GM23338 (cell line): Measurements from ENCODE around the gene NCK2. TPM values are rescaled to one million over a fixed set of nuclear protein-coding genes. Genes with fewer than 3 reads are reported as not detected.

Experiments used
- ATAC-seq: fragments of 200-7000 bp; cut with Tn5 transposase; 3 replicates; pipeline ENCODE4 v1.9.1; 2020
- DNase-seq: peaks from one replicate; pipeline ENCODE4 v3.0.0-alpha.2; 2015; ENCODE audit warnings: low spot score
- H2AFZ ChIP-seq: fragments of 200-600 bp; sonication (generic); 2 replicates; pipeline ENCODE4 v1.8.0; 2016; ENCODE audit warnings: antibody characterized with exemption, mild to moderate bottlenecking, moderate library complexity
- H3F3A ChIP-seq: fragments of 200-600 bp; sonication (generic); replicated peaks from 2 replicates; pipeline ENCODE4 v1.8.0; 2017; ENCODE audit warnings: antibody characterized with exemption, mixed run types, low read depth
- H3K27ac ChIP-seq: fragments of 200-600 bp; sonication (generic); 2 replicates; pipeline ENCODE4 v1.6.1; 2016; ENCODE audit warnings: low read depth
- H3K27me3 ChIP-seq: fragments of 200-600 bp; sonication (generic); 2 replicates; pipeline ENCODE4 v1.8.0; 2016; ENCODE audit warnings: mild to moderate bottlenecking, mixed run types, moderate library complexity; ENCODE audit not compliant: insufficient read depth
- H3K36me3 ChIP-seq: fragments of 200-600 bp; sonication (generic); 2 replicates; pipeline ENCODE4 v1.8.0; 2016; ENCODE audit warnings: mild to moderate bottlenecking; ENCODE audit not compliant: insufficient read depth
- H3K4me1 ChIP-seq: fragments of 200-600 bp; sonication (generic); 2 replicates; pipeline ENCODE4 v1.8.0; 2016; ENCODE audit warnings: mild to moderate bottlenecking, moderate library complexity; ENCODE audit not compliant: insufficient read depth
- H3K4me2 ChIP-seq: fragments of 200-600 bp; sonication (generic); 2 replicates; pipeline ENCODE4 v1.7.1; 2017; ENCODE audit warnings: mixed run types
- H3K4me3 ChIP-seq: fragments of 200-600 bp; sonication (generic); 2 replicates; pipeline ENCODE4 v1.6.1; 2016; ENCODE audit warnings: mixed run types
- H3K79me2 ChIP-seq: fragments of 200-600 bp; sonication (generic); replicated peaks from 2 replicates; pipeline ENCODE4 v1.8.0; 2017; ENCODE audit warnings: mild to moderate bottlenecking; ENCODE audit not compliant: insufficient read depth
- H3K9me2 ChIP-seq: fragments of 200-600 bp; sonication (generic); 2 replicates; pipeline ENCODE4 v1.8.0; 2017; ENCODE audit not compliant: insufficient read depth
- H4K20me1 ChIP-seq: fragments of 200-600 bp; sonication (generic); replicated peaks from 2 replicates; pipeline ENCODE4 v1.8.0; 2017; ENCODE audit warnings: mild to moderate bottlenecking; ENCODE audit not compliant: insufficient read depth
- H3K27ac Mint-ChIP-seq: 2 replicates; pipeline ENCODE4 v1.8.0; 2020; ENCODE audit warnings: inconsistent platforms, mild to moderate bottlenecking, moderate library complexity, mixed read lengths
- H3K27me3 Mint-ChIP-seq: 3 replicates; pipeline ENCODE4 v1.8.0; 2022; ENCODE audit warnings: low read depth, mild to moderate bottlenecking, moderate library complexity, mixed read lengths, inconsistent platforms; ENCODE audit not compliant: insufficient read depth, poor library complexity
- H3K36me3 Mint-ChIP-seq: 3 replicates; pipeline ENCODE4 v1.8.0; 2021; ENCODE audit warnings: low read depth, mild to moderate bottlenecking, inconsistent platforms, moderate library complexity, mixed read lengths
- H3K4me1 Mint-ChIP-seq: 3 replicates; pipeline ENCODE4 v1.8.0; 2020; ENCODE audit warnings: mild to moderate bottlenecking, inconsistent platforms, mixed read lengths
- H3K4me3 Mint-ChIP-seq: 3 replicates; pipeline ENCODE4 v1.8.0; 2021; ENCODE audit warnings: moderate library complexity, mild to moderate bottlenecking, inconsistent platforms, mixed read lengths
- H3K9me3 Mint-ChIP-seq: 3 replicates; pipeline ENCODE4 v1.8.0; 2020; ENCODE audit warnings: moderate library complexity, mild to moderate bottlenecking, inconsistent platforms, mixed read lengths
- CREB1 ChIP-seq: fragments of 250-450 bp; sonication (Bioruptor Pico); IDR thresholded peaks from 2 replicates; pipeline ENCODE4 v1.5.0; 2020; ENCODE audit warnings: low read depth, mild to moderate bottlenecking, moderate library complexity
- EZH2 ChIP-seq: fragments of 200-600 bp; sonication (generic); IDR thresholded peaks from one replicate; pipeline ENCODE4 v1.8.0; 2017; ENCODE audit warnings: antibody characterized with exemption, mild to moderate bottlenecking, low read depth; ENCODE audit not compliant: unreplicated experiment
- EZH2phosphoT487 ChIP-seq: fragments of 200-600 bp; sonication (generic); IDR thresholded peaks from one replicate; pipeline ENCODE4 v1.8.1; 2018; ENCODE audit warnings: antibody characterized with exemption; ENCODE audit not compliant: unreplicated experiment
- JUNB ChIP-seq: IDR thresholded peaks from one replicate; pipeline ENCODE4 v1.6.1; 2016; ENCODE audit warnings: antibody characterized with exemption; ENCODE audit not compliant: unreplicated experiment
- POLR2AphosphoS5 ChIP-seq: IDR thresholded peaks from 2 replicates; pipeline ENCODE4 v1.6.1; 2016; ENCODE audit warnings: antibody characterized with exemption, low read depth
- STAT1 ChIP-seq: IDR thresholded peaks from one replicate; pipeline ENCODE4 v1.6.1; 2016; ENCODE audit warnings: antibody characterized with exemption; ENCODE audit not compliant: unreplicated experiment
- ZNF331 ChIP-seq: fragments of 250-450 bp; sonication (Bioruptor Pico); IDR thresholded peaks from 2 replicates; pipeline ENCODE4 v1.5.0; 2020; ENCODE audit warnings: low read depth, mild to moderate bottlenecking, moderate library complexity
- polyA plus RNA-seq: library from polyadenylated mRNA; unstranded; fragments of >200 nt; fragmentation: Nextera tagmentation; extraction: Ambion mirVana; gene quantifications from 2 replicates; pipeline ENCODE4 v1.2.1, GENCODE V29; 2016
- total RNA-seq: library from RNA; depleted of rRNA; stranded (reverse); fragments of >200 nt; shearing (Covaris generic); gene quantifications from 2 replicates; pipeline ENCODE4 v1.2.3, GENCODE V29; 2014
- TF ChIP-seq, protein P1 (sequence below), 2 experiments: fragments of 200-600 bp in 1 of 2; sonication (generic) in 1 of 2; conservative IDR thresholded peaks; 2 replicates each; pipeline versions ENCODE4 v1.5.1 to v1.6.1; 2016 to 2017; ENCODE audit warnings: antibody characterized with exemption in 2 of 2, low read depth in 2 of 2, mild to moderate bottlenecking in 2 of 2, moderate library complexity in 1 of 2
- TF ChIP-seq, protein P2 (sequence below): fragments of 250-450 bp; sonication (Bioruptor Pico); IDR thresholded peaks from 2 replicates; pipeline ENCODE4 v1.5.0; 2020; ENCODE audit warnings: mild to moderate bottlenecking, moderate library complexity
- TF ChIP-seq, protein P3 (sequence below): IDR thresholded peaks from 2 replicates; pipeline ENCODE4 v1.6.1; 2016; ENCODE audit warnings: antibody characterized with exemption
- TF ChIP-seq, protein P4 (sequence below): IDR thresholded peaks from one replicate; pipeline ENCODE4 v1.6.1; 2018; ENCODE audit warnings: antibody characterized with exemption; ENCODE audit not compliant: unreplicated experiment

The NCK2 gene
- total and polyA plus RNA-seq, 2 experiments from 2014 or later: 26.9 to 59.9 TPM

DNA sequence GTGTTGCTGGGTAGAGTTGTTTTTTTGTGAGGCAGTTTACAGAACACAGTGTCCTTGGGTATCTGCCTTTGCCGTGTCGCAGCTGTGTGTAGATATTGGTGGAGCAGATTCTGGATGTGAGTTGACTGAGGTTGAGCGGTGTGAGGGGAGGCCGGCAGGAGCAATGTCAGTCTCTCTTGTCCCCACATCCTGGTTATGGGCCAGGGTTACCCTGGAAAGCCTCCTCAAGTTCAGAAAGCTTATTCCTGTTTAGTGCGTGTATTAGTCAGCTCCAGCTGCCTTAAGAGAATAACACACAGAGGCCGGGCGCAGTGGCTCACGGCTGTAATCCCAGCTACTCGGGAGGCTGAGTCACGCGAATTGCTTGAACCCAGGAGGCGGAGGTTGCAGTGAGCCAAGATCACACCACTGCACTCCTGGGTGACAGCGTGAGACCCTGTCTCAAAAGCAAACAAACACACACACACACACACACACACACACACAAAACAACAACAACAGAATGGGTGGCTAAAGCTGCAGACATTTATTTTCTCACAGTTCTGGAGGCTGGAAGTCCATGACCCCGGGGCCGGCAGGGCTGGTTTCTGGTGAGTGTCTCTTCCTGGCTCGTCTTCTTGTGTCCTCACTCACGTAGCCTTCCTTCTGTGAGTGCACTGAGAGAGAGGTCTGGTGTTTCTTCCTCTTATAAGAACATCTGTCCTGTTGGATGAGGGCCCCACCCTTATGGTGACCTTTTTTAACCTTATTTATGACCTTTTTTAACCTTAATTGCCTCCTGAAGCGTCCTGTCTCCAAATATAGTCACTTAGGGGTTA lies 5.1 kb downstream of the NCK2 start:
- TF ChIP-seq, protein P1, sequence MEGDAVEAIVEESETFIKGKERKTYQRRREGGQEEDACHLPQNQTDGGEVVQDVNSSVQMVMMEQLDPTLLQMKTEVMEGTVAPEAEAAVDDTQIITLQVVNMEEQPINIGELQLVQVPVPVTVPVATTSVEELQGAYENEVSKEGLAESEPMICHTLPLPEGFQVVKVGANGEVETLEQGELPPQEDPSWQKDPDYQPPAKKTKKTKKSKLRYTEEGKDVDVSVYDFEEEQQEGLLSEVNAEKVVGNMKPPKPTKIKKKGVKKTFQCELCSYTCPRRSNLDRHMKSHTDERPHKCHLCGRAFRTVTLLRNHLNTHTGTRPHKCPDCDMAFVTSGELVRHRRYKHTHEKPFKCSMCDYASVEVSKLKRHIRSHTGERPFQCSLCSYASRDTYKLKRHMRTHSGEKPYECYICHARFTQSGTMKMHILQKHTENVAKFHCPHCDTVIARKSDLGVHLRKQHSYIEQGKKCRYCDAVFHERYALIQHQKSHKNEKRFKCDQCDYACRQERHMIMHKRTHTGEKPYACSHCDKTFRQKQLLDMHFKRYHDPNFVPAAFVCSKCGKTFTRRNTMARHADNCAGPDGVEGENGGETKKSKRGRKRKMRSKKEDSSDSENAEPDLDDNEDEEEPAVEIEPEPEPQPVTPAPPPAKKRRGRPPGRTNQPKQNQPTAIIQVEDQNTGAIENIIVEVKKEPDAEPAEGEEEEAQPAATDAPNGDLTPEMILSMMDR (conservative IDR thresholded peaks at IDR 0.05; ENCODE audit: low read depth in 2 of 2): no peak
- TF ChIP-seq ZNF331: no peak
- TF ChIP-seq CREB1 (CRISPR knock-in tag): no peak
- TF ChIP-seq POLR2AphosphoS5: no peak
- TF ChIP-seq EZH2phosphoT487: no peak
- TF ChIP-seq, protein P2, sequence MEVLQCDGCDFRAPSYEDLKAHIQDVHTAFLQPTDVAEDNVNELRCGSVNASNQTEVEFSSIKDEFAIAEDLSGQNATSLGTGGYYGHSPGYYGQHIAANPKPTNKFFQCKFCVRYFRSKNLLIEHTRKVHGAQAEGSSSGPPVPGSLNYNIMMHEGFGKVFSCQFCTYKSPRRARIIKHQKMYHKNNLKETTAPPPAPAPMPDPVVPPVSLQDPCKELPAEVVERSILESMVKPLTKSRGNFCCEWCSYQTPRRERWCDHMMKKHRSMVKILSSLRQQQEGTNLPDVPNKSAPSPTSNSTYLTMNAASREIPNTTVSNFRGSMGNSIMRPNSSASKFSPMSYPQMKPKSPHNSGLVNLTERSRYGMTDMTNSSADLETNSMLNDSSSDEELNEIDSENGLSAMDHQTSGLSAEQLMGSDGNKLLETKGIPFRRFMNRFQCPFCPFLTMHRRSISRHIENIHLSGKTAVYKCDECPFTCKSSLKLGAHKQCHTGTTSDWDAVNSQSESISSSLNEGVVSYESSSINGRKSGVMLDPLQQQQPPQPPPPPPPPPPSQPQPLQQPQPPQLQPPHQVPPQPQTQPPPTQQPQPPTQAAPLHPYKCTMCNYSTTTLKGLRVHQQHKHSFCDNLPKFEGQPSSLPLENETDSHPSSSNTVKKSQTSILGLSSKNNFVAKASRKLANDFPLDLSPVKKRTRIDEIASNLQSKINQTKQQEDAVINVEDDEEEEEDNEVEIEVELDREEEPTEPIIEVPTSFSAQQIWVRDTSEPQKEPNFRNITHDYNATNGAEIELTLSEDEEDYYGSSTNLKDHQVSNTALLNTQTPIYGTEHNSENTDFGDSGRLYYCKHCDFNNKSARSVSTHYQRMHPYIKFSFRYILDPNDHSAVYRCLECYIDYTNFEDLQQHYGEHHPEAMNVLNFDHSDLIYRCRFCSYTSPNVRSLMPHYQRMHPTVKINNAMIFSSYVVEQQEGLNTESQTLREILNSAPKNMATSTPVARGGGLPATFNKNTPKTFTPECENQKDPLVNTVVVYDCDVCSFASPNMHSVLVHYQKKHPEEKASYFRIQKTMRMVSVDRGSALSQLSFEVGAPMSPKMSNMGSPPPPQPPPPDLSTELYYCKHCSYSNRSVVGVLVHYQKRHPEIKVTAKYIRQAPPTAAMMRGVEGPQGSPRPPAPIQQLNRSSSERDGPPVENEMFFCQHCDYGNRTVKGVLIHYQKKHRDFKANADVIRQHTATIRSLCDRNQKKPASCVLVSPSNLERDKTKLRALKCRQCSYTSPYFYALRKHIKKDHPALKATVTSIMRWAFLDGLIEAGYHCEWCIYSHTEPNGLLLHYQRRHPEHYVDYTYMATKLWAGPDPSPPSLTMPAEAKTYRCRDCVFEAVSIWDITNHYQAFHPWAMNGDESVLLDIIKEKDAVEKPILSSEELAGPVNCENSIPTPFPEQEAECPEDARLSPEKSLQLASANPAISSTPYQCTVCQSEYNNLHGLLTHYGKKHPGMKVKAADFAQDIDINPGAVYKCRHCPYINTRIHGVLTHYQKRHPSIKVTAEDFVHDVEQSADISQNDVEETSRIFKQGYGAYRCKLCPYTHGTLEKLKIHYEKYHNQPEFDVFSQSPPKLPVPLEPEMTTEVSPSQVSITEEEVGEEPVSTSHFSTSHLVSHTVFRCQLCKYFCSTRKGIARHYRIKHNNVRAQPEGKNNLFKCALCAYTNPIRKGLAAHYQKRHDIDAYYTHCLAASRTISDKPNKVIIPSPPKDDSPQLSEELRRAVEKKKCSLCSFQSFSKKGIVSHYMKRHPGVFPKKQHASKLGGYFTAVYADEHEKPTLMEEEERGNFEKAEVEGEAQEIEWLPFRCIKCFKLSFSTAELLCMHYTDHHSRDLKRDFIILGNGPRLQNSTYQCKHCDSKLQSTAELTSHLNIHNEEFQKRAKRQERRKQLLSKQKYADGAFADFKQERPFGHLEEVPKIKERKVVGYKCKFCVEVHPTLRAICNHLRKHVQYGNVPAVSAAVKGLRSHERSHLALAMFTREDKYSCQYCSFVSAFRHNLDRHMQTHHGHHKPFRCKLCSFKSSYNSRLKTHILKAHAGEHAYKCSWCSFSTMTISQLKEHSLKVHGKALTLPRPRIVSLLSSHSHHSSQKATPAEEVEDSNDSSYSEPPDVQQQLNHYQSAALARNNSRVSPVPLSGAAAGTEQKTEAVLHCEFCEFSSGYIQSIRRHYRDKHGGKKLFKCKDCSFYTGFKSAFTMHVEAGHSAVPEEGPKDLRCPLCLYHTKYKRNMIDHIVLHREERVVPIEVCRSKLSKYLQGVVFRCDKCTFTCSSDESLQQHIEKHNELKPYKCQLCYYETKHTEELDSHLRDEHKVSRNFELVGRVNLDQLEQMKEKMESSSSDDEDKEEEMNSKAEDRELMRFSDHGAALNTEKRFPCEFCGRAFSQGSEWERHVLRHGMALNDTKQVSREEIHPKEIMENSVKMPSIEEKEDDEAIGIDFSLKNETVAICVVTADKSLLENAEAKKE (CRISPR knock-in tag): no peak
- TF ChIP-seq JUNB: no peak
- TF ChIP-seq EZH2: no peak
- TF ChIP-seq, protein P3, sequence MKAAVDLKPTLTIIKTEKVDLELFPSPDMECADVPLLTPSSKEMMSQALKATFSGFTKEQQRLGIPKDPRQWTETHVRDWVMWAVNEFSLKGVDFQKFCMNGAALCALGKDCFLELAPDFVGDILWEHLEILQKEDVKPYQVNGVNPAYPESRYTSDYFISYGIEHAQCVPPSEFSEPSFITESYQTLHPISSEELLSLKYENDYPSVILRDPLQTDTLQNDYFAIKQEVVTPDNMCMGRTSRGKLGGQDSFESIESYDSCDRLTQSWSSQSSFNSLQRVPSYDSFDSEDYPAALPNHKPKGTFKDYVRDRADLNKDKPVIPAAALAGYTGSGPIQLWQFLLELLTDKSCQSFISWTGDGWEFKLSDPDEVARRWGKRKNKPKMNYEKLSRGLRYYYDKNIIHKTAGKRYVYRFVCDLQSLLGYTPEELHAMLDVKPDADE: no peak
- TF ChIP-seq STAT1: no peak
- TF ChIP-seq, protein P4, sequence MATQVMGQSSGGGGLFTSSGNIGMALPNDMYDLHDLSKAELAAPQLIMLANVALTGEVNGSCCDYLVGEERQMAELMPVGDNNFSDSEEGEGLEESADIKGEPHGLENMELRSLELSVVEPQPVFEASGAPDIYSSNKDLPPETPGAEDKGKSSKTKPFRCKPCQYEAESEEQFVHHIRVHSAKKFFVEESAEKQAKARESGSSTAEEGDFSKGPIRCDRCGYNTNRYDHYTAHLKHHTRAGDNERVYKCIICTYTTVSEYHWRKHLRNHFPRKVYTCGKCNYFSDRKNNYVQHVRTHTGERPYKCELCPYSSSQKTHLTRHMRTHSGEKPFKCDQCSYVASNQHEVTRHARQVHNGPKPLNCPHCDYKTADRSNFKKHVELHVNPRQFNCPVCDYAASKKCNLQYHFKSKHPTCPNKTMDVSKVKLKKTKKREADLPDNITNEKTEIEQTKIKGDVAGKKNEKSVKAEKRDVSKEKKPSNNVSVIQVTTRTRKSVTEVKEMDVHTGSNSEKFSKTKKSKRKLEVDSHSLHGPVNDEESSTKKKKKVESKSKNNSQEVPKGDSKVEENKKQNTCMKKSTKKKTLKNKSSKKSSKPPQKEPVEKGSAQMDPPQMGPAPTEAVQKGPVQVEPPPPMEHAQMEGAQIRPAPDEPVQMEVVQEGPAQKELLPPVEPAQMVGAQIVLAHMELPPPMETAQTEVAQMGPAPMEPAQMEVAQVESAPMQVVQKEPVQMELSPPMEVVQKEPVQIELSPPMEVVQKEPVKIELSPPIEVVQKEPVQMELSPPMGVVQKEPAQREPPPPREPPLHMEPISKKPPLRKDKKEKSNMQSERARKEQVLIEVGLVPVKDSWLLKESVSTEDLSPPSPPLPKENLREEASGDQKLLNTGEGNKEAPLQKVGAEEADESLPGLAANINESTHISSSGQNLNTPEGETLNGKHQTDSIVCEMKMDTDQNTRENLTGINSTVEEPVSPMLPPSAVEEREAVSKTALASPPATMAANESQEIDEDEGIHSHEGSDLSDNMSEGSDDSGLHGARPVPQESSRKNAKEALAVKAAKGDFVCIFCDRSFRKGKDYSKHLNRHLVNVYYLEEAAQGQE: no peak
- no peak for ATAC-seq
- H3K36me3 ChIP-seq: no peaks in the 10 kb centered on the region
- H3K27ac ChIP-seq: no peak overlapping the region
- Mint-ChIP-seq H3K36me3 (peaks cover 19% of the 10 kb centered on the region), H3K4me3 (no peak overlapping the region), H3K9me3 (peaks cover 3% of the 10 kb centered on the region; the same call in 1 of the 3 replicates), H3K27ac (peak overlapping the region; percentile 41; the same call in 1 of the 2 replicates), H3K4me1 (peaks cover 45% of the 10 kb centered on the region), H3K27me3 (peaks cover 3% of the 10 kb centered on the region)
- DNase-seq: no peak
- peaks cover 11% of the 10 kb centered on the region; the same call in 1 of the 2 replicates for H3F3A ChIP-seq
- peaks cover 94% of the 10 kb centered on the region for H3K79me2 ChIP-seq
- H3K27me3 ChIP-seq: no peaks in the 10 kb centered on the region
- no peak overlapping the region for H2AFZ ChIP-seq
- H3K4me2 ChIP-seq: no peak overlapping the region
- peaks cover 35% of the 10 kb centered on the region for H3K4me1 ChIP-seq
- H3K4me3 ChIP-seq: no peak overlapping the region
- peaks cover 7% of the 10 kb centered on the region; the same call in 1 of the 2 replicates for H3K9me2 ChIP-seq
- H4K20me1 ChIP-seq: peaks cover 42% of the 10 kb centered on the region
